ENCODE measurements around the gene INAVA. TPM values are rescaled to one million over a fixed set of nuclear protein-coding genes. Genes with fewer than 3 reads are reported as not detected.

The INAVA gene
- total and polyA plus RNA-seq, 10 of the 15 experiments (the other 5 are each of a cell fraction or from before 2014, with no cell fraction given), result 3.6 to 15.4 (median 9.5) TPM

GRCh38 chr1:200862713-200863415, 31.8 kb upstream of the INAVA start (continued):
- TF ChIP-seq ZBTB11 (CRISPR knock-in tag; IDR thresholded peaks at IDR 0.05) (no peak), CBFB (IDR thresholded peaks at IDR 0.05; ENCODE audit: low read depth) (no peak), HDGF (IDR thresholded peaks at IDR 0.05) (no peak), TCF12 (IDR thresholded peaks at IDR 0.05; ENCODE audit: low read depth, low read length) (0 out of 2 replicates have a peak, but pooled peaks have one; percentile 12), SREBF1 (IDR thresholded peaks at IDR 0.05; ENCODE audit: low read length) (no peak), GATAD2B (conservative IDR thresholded peaks at IDR 0.05; ENCODE audit: low read depth) (peak; percentile 58; the same call in 1 of the 2 replicates), SRF (IDR thresholded peaks at IDR 0.05; ENCODE audit: low read depth in 2 of 2, low read length in 2 of 2) (no peak), IRF4 (IDR thresholded peaks at IDR 0.05; ENCODE audit: low read depth, low read length) (0 out of 2 replicates have a peak, but pooled peaks have one; percentile 41), ZNF24 (IDR thresholded peaks at IDR 0.05) (0 out of 2 replicates have a peak, but pooled peaks have one; percentile 19), NKRF (conservative IDR thresholded peaks at IDR 0.05) (no peak), MEF2B (IDR thresholded peaks at IDR 0.05; ENCODE audit: partially characterized antibody, poor library complexity, severe bottlenecking) (no peak), POU2F2 (IDR thresholded peaks at IDR 0.05; ENCODE audit: borderline replicate concordance, low read depth, low read length) (no peak), SKIL (IDR thresholded peaks at IDR 0.05; ENCODE audit: low read depth, poor library complexity, severe bottlenecking) (no peak)

All from GM12878 (cell line).